ENCODE results near the gene VPS26B.
"Not testable (repeated sequence)": the region's sequence is repeated elsewhere in the genome, so short reads cannot be mapped to it uniquely, and the experiment has no call there.

Gene VPS26B

DNA sequence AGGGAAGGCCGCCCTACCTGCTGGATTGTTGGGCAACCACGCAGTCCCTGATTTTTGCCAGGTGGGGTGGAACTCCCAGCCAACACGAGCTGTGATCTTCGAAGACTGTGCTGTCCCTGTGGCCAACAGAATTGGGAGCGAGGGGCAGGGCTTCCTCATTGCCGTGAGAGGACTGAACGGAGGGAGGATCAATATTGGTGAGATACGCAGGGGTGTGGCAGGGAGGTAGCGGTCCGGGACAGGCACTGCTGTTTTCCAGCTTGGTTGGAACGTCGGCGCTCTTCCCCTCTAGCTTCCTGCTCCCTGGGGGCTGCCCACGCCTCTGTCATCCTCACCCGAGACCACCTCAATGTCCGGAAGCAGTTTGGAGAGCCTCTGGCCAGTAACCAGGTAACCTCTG, 36.5 kb downstream of the VPS26B start:
- DNase-seq: no peak

- peak; percentile 28 to 48 for DNase-seq
Measured at GRCh38 chr11:134261626-134262488, 37.4 kb downstream of the VPS26B start.

DNA sequence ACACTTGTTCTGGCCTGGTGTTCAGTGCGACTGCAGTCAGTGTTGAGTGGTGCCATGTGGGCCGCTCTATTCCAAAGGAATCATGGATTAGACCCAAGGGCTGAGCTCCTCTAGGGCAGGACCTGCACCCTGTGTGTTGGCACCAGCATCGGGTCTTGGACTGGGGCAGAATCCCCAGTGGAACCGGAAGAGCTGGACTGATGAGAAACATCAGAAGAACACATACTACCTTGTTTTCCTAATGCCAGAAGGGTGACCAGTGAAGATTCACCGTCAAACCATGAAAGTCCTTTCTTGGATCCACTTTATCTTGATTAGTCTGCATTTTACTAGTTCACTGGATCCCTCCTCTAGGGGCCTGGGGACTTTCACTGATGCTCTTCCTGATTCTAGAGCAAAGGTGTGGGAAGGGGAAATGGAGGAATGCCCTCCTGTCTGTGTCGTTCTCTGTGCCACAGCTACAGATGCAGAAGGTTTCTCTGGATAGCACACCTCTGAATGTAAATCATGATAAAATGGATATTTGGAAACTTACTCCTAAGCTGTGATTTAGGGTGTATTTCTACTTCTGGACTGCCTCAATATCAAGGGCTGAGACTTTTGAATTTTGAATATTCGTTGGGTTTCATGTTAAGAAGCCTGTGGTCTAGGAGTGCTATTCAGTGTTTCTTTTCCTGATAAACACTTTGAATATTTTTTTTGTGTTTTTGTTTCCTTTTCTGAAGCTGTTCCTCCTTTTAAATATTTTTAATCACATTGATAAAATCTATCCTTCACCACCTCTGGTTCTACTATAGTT, 40.7 kb downstream of the VPS26B start:
- DNase-seq: no peak

- no peak for DNase-seq
Measured at GRCh38 chr11:134266440-134266839, 42.0 kb downstream of the VPS26B start.

GRCh38 chr11:134266841-134267251, 42.4 kb downstream of the VPS26B start:
- no peak for DNase-seq

GRCh38 chr11:134267461-134267860, 43.0 kb downstream of the VPS26B start:
- DNase-seq: no peak

DNA sequence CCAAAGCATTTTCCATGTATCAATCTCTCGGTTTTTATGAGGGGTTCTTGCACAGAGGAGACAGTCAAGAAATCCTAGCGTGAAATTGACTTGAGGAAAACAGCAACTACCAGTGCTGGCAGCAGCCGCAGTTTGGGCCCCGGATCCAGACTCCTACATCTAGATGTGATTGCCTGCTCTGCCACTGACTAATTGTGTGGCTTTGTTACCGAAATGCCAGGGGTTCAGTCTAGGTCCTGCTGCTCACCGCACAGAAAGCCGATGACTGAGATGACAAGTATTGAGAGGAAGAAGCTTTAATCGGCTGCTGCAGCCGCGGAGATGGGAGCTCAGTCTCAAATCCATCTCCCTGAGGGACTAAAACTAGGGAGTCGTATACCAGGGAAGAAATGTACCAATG, 43.5 kb downstream of the VPS26B start:
- no peak for DNase-seq

DNA sequence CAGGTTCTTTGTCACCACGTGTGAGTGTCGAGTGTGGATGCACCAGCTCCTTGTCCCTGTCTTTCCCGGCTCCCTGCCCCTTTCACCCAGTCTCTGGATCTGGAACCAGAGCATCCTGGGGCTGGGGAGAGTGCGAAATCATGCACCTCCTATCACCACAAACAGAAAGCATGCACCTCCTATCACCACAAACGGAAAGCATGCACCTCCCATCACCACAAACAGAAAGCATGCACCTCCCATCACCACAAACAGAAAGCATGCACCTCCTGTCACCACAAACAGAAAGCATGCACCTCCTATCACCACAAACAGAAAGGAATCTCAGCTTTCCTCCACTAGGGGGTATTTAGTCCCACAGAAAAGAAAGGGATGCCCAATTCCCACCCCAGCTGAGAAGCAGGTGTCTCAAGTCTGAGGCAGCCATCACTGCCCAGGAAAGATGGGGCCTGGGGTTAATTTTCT, 45.8 kb downstream of the VPS26B start:
- DNase-seq: peak in 1 of 2 donors; percentile 9

GRCh38 chr11:134271978-134272377, 47.5 kb downstream of the VPS26B start:
- DNase-seq: no peak

DNA sequence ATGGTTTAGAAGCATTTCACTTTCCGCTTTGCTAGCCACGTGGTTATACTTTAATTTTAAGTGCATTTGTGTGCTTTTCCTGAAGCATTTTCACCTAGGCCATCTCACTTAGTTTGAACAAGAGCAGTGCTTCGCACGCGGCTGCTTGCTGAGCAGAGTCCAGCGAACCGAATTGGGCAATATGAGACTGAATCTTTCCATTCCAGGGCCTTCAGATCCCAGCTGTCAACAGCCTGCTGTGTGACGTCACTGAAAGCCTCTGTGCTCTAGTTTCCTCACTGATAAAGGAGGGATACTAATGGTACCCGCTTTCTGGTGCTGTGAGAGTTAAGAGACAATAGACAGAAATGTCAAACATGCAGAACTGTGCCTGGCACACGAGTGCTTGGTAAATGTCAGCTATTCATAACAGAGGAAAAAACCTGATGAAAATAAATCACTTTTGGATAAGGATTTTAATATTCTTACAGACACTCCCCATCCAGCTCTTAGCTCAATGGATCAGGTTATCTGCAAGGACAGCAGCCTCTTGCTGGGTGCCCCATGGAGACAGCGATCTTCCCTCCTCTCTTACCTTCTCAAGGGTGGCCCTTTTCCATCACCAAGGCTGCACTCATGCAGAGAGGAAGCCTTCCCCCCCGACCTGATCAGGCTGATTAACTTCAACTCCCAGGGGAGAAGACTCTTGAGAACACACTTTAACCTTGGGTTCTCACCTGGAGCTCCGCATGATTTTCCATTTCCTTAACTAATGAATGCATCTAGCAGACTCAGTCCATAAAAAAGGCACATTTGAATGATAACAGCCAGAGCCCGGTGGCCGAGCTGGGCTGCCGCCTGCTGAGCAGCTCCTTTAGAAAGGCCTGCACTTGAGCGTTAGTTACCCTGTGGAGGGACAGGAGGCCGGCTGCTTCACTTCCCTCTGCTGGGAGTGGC, 48.2 kb downstream of the VPS26B start:
- DNase-seq: no peak

GRCh38 chr11:134273317-134273712, 48.8 kb downstream of the VPS26B start:
- DNase-seq: no peak

DNA sequence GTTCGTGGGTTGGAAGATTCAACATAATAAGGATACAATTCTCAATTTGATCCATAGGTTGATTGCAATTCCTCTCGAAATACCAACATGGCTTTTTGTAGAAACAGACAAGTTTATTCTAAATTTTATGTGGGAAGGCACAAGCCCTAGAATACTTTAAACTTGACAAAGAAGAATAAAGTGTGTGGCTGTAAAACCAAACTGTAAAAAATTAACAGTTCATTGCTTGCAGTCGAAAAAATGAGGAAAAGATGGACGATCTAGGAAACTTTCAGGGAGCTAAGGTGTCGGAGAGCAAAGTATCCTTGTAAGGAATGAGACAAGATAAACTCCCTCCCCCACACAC, 50.7 kb downstream of the VPS26B start:
- DNase-seq: no peak

GRCh38 chr11:134275534-134276395, 51.3 kb downstream of the VPS26B start, which contains the start of gene GLB1L3:
Gene GLB1L3, plus strand, starts transcription at chr11:134276379. Its CDS starts 362 bp downstream, at chr11:134276741.
- peak; percentile 79 for DNase-seq

DNA sequence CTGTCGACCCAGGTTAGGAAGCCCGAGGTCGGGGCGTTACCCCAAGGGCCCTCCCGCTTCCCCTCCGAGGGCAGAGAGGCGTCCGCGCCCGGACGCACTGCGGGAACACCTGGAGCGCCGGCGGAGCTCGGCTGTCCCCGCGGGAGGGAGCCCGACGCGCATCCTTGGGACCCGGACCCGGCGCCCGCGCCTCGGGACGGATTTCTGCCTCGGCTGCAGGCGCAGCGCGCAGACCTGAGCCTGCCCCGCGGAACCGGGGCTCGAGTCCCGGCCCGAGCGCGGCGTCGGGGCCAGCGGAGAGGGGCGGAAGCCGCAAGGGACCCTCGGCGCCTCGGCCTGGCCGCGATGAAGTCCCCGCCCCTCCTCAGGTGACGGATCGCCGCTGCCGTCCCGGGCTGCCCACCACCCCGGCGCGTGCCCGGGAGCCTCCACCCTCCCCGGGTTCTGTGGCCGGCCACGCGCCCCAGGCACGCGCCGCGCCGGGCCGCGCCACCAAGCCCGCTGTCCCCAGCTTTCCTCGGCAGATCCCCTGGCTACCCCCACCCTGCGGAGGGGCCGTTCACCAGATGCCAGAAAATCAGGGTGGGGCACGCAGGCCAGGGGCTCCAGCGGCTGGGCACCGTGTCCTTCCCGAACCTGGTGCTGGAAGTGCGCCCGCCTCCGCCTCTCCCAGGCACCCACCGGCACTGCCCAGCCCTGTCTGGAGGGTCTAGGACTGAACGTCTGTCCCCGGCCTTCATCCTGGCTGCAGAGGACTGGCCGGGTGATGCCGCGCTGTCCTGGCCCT, 52.1 kb downstream of the VPS26B start:
- peak; percentile 10 to 13 for DNase-seq

DNA sequence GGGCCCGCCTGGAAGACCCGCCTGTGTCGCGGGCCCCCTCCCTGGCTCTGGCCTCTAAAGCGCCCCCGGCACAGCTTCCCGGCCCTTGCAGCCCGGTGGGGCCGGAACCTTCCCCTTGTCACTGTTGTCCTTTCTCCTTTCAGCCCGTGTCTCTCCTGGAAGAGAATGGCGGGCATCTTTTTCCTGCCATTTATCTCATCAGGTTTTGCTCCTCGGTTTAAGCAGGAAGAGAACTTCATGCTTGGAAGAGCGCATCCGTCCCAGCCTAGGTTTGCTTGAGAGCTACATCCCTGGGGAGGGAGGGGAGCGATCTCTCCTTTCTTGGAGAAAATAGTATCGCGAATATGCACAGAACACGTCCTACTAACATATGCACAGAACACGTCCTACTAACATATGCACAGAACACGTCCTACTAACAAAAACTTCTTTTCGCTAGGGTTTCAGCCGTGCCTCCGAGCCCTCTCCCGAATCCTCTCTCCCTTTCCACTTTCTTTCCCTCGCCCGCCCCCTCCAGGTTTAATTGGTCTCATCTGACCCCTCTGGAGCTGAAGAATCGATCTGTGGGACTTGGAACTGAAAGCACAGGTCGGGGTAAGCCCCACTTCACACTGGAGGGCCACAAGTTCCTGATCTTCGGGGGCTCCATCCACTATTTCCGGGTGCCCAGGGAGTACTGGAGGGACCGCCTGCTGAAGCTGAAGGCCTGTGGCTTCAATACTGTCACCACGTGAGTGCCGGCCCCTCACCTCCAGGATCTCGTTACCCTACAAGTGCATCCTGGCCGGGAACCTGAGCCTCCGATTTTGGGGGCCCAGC, 52.9 kb downstream of the VPS26B start:
- no peak for DNase-seq

DNA sequence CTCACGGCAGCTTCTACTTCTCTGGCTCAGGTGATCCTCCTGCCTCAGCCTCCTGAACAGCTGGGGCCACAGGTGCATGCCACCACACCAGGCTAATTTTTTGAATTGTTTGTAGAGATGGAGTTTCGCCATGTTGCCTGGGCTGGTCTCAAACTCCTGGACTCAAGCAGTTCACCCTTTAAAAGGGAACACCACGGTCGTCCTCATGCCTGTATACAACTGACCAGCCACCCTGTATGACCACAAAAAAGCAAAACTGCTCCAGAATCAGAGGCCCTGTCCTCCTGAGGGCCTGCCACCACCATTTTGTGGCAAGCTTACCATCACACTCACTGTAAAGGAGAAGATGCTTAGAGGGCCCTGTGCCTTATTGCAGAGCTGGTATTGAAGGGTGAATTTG, 53.9 kb downstream of the VPS26B start:
- DNase-seq: no peak

- not testable (repeated sequence) for DNase-seq
Measured at GRCh38 chr11:134281635-134282034, 57.2 kb downstream of the VPS26B start.

DNA sequence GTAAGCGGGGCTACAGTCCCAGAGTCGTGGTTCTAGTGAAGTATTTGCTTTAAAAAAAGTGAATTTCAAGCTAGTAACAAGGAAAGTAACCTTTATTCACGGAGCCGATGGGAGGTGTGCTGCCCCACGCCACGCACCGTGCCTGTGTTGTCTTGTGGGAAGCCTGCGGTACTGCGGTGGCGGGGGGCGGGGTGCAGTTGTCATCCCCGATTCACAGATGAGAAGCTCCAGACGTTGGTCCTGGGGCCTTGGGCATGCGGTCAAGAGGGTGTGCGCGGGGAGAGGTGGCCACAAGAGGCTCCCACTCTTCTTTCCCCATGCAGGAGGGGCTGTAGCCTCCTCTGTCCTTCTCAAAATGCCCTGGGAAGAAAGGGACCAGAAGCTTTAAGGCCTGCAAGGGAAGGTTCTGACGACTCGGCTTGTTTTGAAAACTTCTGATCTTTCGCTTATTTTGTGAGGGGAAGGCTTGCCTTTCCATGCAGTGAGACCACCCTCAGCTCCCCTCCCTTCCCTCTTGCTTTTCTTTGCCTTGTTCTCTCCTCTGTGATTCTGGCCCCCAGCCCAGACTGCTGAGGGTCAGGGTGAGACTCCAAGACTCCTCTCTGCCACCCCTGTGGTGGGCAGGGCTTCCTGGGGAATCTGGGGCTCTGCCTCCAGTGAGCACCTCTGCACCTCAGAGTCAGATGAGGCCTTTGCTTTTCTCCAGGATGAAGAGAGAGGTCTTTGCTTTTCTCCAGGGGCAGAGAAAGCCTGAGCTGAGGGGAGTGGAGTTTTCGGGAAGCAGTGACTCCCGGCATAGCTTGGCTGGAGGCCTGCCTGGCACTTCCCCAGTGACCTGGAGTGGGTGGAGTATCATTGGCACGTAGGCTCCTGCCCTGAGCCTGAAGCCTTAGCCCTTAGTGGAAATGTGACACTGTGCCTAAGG, 57.9 kb downstream of the VPS26B start:
- no peak for DNase-seq
